Measurements from ENCODE around the gene SLC16A4.

SLC16A4 gene

DNA sequence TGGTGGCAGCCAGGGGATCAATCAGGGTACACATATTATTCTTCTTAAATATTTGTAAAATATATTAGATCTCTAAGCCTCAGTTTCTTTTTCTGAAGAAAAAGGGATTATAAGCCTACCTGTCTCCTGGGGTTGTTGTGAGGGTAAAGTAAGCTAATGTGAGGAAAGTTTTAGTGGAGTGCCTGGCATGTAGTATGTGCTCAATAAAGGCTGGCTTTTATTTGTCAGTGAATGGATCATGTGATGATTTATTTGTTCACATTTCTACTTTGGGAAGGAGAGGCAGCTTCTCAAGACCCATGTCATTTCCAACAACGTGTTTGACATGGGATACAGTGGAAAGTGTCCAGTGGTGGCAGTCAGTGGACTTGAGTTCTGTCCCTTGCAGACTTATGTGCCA is 64.0 kb downstream of the SLC16A4 start:
- no peak for DNase-seq (ENCODE audit: low read depth)

DNA sequence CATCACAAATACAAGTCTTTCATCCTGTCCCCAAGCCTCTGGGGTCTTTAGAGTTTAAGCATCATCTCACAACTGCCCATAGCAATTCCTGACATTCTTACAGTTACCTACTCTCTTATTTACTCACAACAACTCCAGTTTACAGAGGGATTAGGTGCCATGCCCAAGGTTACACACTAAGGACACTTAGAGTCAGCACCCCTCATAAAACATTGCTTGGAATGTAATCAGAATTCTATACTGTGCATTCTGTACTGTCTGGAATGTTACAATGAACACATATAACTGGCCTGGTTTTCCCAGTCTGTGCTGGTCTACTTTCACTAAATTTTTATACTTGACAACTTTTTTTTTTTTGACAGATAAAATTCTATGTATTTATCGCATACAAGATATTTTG is 66.2 kb downstream of the SLC16A4 start:
- DNase-seq (ENCODE audit: low read depth), result no peak

DNA sequence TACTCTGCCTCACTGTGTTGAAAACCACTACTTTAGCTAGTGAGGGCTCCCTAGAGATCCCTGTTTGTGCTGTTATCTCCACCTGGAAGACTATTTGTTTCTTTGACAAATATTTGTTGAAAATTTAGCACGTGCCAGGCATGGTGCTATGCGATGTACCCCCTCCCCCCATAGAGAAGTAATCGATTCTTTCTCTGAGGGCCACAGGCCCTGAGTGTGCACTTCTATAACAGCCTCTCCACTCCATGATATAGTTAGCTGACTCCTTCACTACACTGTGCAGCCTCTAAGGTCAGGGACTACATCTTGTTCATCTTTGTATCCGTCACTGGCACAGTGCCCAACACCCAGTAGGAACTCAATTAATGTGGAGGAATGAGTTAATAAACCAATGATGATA is 69.0 kb downstream of the SLC16A4 start:
- DNase-seq (ENCODE audit: low read depth), result no peak

DNA sequence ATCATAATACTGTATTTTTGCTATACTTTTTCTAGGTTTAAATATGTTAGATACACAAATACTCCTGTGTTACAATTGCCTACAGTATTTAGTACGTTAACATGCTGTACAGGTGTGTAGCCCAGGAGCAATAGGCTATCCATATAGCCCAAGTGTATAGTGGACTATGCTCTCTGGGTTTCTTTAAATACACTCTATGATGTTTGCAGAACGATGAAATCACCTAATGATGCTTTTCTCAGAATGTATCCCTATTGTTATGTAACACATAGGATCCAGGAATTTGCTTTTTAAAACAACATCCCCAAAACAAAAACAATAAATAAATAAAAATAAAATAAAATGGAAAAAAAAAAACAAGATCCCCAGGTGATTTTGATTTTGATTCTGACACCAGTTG is 69.8 kb downstream of the SLC16A4 start:
- no peak for DNase-seq (ENCODE audit: low read depth)

DNA sequence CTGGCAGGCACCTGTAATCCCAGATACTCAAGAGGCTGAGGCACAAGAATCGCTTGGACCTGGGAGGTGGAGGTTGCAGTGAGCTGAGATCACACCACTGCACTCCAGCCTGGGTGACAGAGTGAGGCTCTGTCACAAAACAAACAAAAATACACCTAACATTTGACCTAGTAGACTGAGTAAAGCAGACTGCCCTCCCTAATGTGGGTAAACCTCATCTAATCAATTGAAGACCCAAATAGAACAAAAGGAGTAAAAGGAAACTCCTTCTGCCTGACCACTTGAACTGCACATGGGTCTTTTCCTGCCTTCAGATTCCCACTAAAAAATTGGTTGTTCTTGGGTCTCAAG is 70.7 kb downstream of the SLC16A4 start:
- DNase-seq (ENCODE audit: low read depth), result no peak

DNA sequence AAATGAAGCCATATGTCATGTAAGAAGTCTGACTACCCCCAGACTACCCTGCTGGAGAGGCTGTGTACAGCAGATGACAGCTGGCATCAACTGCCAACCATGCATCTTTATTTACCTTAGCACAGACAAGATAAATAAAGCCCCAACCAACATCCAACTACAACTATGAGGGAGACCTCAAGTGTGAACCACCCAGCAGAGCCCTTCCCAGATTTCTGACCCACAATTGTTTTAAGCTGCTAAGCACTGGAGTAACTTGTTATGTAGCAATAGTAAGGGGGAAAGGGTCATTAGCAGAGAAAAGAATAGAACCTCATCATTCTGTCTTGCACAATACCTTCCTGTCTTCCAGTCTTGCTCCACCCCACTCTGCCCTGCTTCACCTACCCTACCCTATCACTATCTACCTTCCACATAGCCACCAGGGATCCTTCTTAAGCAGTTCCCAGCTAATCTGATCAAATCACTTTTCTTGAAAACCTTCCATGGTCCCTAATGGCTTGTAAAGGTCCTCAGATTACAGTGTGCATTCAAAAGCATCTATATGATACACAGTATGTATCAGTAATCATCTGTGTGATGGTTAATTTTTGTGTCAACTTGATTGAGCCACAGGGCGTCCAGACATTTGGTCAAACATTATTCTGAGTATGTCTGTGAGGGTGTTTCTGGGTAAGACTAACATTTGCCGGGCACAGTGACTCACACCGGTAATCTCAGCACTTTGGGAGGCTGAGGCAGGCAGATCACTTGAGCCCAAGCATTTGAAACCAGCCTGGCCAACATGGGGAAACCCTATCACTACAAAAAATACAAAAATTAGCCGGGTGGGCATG is 71.3 kb downstream of the SLC16A4 start:
- no peak for DNase-seq (ENCODE audit: low read depth)

DNA sequence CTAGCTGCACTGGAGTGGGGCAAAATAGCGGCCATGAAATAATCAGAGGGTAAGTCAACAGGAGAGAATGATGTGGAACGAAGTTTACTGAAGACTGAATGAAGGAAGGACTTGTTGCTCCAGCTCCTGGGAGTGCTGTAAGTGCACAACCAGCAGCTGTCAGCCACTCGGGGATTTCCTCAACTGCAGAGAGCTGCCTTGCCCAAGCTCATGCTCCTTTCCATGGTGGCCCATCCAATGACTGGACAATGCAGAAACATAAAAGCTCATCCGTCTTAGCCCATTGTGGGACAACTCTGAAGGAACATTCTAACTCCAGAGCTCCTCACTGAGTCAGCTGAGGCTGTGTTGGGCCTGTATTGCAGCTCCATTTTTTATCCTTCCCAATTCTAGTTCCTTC is 72.8 kb downstream of the SLC16A4 start:
- DNase-seq (ENCODE audit: low read depth), result no peak

DNA sequence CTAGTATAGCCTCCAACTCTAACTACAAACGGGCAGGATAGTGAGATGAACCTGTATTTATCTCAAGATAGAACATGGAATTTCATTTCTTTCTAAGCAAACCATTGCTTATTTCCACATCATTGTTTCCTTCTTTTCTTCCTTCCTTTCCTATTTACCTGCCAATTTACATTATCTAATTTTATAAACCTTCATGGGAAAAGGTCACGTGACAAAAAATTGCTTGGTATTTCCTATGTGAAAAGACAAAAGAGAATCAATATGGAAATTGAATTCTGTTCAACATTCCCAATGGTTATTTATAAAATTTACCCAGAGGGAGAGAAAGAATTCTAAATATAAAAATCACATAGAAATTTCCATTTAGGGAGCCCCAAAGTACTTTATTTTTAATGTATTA is 74.1 kb downstream of the SLC16A4 start:
- DNase-seq (ENCODE audit: low read depth), result no peak

All from stimulated activated CD8-positive, alpha-beta memory T cell treated with anti-CD3 and anti-CD28 coated beads, Interleukin-12 subunit alpha, Interleukin-12 subunit beta, amount 100 ng/mL, for 1 hour (primary cell).